SK-N-SH (cell line): ENCODE data around the gene SLC46A1. TPM values are rescaled to one million over a fixed set of nuclear protein-coding genes. Genes with fewer than 3 reads are reported as not detected.

Experiments used
- CTCF ChIA-PET: fragments of 300-600, 350-600 bp; formaldehyde crosslinking; extraction: SDS; loops from one replicate; lab custom pipeline; 2021; lab: Yijun Ruan, JAX
- POLR2A ChIA-PET: fragments of 350-600 bp; sonication (Branson Sonifier 250); formaldehyde crosslinking; extraction: SDS; loops from one replicate; lab custom pipeline; 2020; ENCODE audit warnings: antibody characterized with exemption, inconsistent platforms; lab: Yijun Ruan, JAX
- DNase-seq: peaks from one replicate; pipeline ENCODE4 v3.0.0; 2012
- H2AFZ ChIP-seq: fragments of 200-600 bp; sonication (generic); 2 replicates; pipeline ENCODE4 v1.8.1; 2016; ENCODE audit warnings: antibody characterized with exemption, mild to moderate bottlenecking, low read depth
- H3F3A ChIP-seq: fragments of 200-600 bp; sonication (generic); replicated peaks from 2 replicates; pipeline ENCODE3; 2016; ENCODE audit warnings: antibody characterized with exemption, mild to moderate bottlenecking; ENCODE audit not compliant: insufficient read depth
- H3K27ac ChIP-seq, 2 experiments: fragments of 200-500 bp in 1 of 2; fragments of 200-600 bp in 1 of 2; sonication (Bioruptor generic) in 1 of 2; sonication (generic), shearing (Covaris generic) in 1 of 2; 2 replicates each; pipeline versions ENCODE4 v1.5.1 to v1.6.1; 2014 to 2016; ENCODE audit warnings: low read depth in 2 of 2, inconsistent platforms in 1 of 2, low read length in 1 of 2, mild to moderate bottlenecking in 1 of 2, mixed read lengths in 1 of 2
- H3K27me3 ChIP-seq: fragments of 200-600 bp; sonication (generic), shearing (Covaris generic); 2 replicates; pipeline ENCODE4 v1.6.1; 2016; ENCODE audit warnings: mixed run types; ENCODE audit not compliant: insufficient read depth
- H3K36me3 ChIP-seq, 2 experiments: fragments of 200-500 bp in 1 of 2; fragments of 200-600 bp in 1 of 2; sonication (Bioruptor generic) in 1 of 2; sonication (generic) in 1 of 2; replicated peaks in 1 of 2; 2 replicates each; pipeline versions ENCODE3 to v1.5.1; 2014 to 2016; ENCODE audit warnings: low read length in 1 of 2, mild to moderate bottlenecking in 1 of 2; ENCODE audit not compliant: insufficient read depth in 2 of 2, control insufficient read depth in 1 of 2
- H3K4me1 ChIP-seq, 2 experiments: fragments of 200-500 bp in 1 of 2; fragments of 200-600 bp in 1 of 2; sonication (Bioruptor generic) in 1 of 2; sonication (generic), shearing (Covaris generic) in 1 of 2; 2 replicates each; pipeline versions ENCODE4 v1.5.1 to v1.6.1; 2014 to 2016; ENCODE audit warnings: low read depth in 1 of 2, low read length in 1 of 2, mixed run types in 1 of 2; ENCODE audit not compliant: insufficient read depth in 2 of 2, control insufficient read depth in 1 of 2
- H3K4me2 ChIP-seq: fragments of 200-600 bp; sonication (generic), shearing (Covaris generic); 2 replicates; pipeline ENCODE4 v1.6.1; 2017; ENCODE audit warnings: mixed run types
- H3K4me3 ChIP-seq, 2 experiments: fragments of 200-500 bp in 1 of 2; fragments of 200-600 bp in 1 of 2; sonication (Bioruptor generic) in 1 of 2; sonication (generic), shearing (Covaris generic) in 1 of 2; 2 replicates each; pipeline versions ENCODE4 v1.5.1 to v1.8.1; 2014 to 2016; ENCODE audit warnings: low read depth in 2 of 2, inconsistent platforms in 1 of 2, low read length in 1 of 2, mild to moderate bottlenecking in 1 of 2, mixed read lengths in 1 of 2, moderate library complexity in 1 of 2
- H3K79me2 ChIP-seq: fragments of 200-600 bp; sonication (generic); 2 replicates; pipeline ENCODE4 v1.8.1; 2017; ENCODE audit warnings: mild to moderate bottlenecking; ENCODE audit not compliant: insufficient read depth
- H3K9ac ChIP-seq: fragments of 200-600 bp; sonication (generic); 2 replicates; pipeline ENCODE4 v1.6.1; 2017; ENCODE audit warnings: mixed run types
- H3K9me2 ChIP-seq: fragments of 200-600 bp; sonication (generic); 2 replicates; pipeline ENCODE4 v1.6.1; 2017; ENCODE audit warnings: mixed run types
- H3K9me3 ChIP-seq: fragments of 200-600 bp; sonication (generic); 2 replicates; pipeline ENCODE4 v1.6.1; 2017; ENCODE audit warnings: mixed run types, mild to moderate bottlenecking, moderate library complexity
- H4K20me1 ChIP-seq: fragments of 200-600 bp; sonication (generic); 2 replicates; pipeline ENCODE4 v1.6.1; 2017; ENCODE audit warnings: mild to moderate bottlenecking, mixed run types; ENCODE audit not compliant: insufficient read depth
- EP300 ChIP-seq, 2 experiments: IDR thresholded peaks; 2 replicates each; pipeline versions ENCODE4 v1.4.0 to v1.6.1; 2012; ENCODE audit warnings: borderline replicate concordance in 1 of 2, low read depth in 1 of 2, low read length in 1 of 2
- FOSL2 ChIP-seq: IDR thresholded peaks from 2 replicates; pipeline ENCODE4 v1.4.0; 2012; ENCODE audit warnings: low read depth, mild to moderate bottlenecking, moderate library complexity, borderline replicate concordance
- MEF2A ChIP-seq: IDR thresholded peaks from 2 replicates; pipeline ENCODE4 v1.4.0; 2012; ENCODE audit warnings: low read depth, borderline replicate concordance
- MXI1 ChIP-seq: IDR thresholded peaks from 2 replicates; pipeline ENCODE4 v1.6.1; 2012; ENCODE audit warnings: mild to moderate bottlenecking, low read depth, low read length, improper control_type of control experiment
- NRF1 ChIP-seq: IDR thresholded peaks from 2 replicates; pipeline ENCODE4 v1.6.1; 2012; ENCODE audit warnings: low read depth, mild to moderate bottlenecking, low read length
- RAD21 ChIP-seq: IDR thresholded peaks from 2 replicates; pipeline ENCODE4 v1.6.1; 2012; ENCODE audit warnings: mild to moderate bottlenecking, low read length
- RXRA ChIP-seq: IDR thresholded peaks from 2 replicates; pipeline ENCODE4 v1.4.0; 2012; ENCODE audit warnings: low read depth, mild to moderate bottlenecking, borderline replicate concordance
- SIN3A ChIP-seq: IDR thresholded peaks from 2 replicates; pipeline ENCODE4 v1.6.1; 2012; ENCODE audit warnings: low read depth, mild to moderate bottlenecking, low read length, moderate library complexity, borderline replicate concordance
- USF1 ChIP-seq: IDR thresholded peaks from 2 replicates; pipeline ENCODE4 v1.4.0; 2012; ENCODE audit warnings: low read depth, borderline replicate concordance
- WGBS: methylation state at CpG from one replicate; pipeline ENCODE4 v1.1.6; 2017; ENCODE audit warnings: low lambda C conversion rate; 5-methylcytosine and 5-hydroxymethylcytosine counted together
- polyA plus RNA-seq, 3 experiments: library from polyadenylated mRNA; depleted of rRNA; stranded (reverse); fragments of >200 nt; gene quantifications; 2 replicates each; pipeline ENCODE4 v1.2.3, GENCODE V29; 2012
- TF ChIP-seq, protein P1 (sequence below): fragments of 150-350 bp; IDR thresholded peaks from 2 replicates; pipeline ENCODE4 v1.6.1; 2016; ENCODE audit warnings: mild to moderate bottlenecking, low read depth, low read length
- TF ChIP-seq, protein P2 (sequence below): IDR thresholded peaks from 2 replicates; pipeline ENCODE4; 2012

The SLC46A1 gene
- polyA plus RNA-seq, 1 of the 3 experiments (the other 2 are of a cell fraction) = 4.3 TPM

DNA sequence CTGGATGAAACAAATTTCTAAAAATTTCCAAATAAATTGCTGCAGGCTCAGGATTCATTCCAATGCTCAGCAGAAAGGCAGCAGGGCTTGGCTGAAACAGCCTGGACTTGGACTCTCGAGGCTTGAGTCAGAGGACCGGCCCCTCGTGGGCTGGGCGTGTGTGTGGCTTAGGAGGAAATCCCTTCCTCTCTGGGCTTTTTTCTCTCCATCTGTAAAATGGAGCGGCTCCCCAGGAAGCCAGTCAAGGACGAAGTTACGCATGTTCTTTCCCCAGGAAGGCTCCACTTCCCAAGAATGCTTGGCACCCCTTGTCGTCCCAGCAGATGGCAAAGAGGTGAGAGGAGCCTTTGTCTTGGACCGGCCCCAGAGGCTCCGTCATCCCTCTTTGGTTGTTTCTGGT is 13.5 kb downstream of the SLC46A1 start (continued):
- TF ChIP-seq, protein P1, sequence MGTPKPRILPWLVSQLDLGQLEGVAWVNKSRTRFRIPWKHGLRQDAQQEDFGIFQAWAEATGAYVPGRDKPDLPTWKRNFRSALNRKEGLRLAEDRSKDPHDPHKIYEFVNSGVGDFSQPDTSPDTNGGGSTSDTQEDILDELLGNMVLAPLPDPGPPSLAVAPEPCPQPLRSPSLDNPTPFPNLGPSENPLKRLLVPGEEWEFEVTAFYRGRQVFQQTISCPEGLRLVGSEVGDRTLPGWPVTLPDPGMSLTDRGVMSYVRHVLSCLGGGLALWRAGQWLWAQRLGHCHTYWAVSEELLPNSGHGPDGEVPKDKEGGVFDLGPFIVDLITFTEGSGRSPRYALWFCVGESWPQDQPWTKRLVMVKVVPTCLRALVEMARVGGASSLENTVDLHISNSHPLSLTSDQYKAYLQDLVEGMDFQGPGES = no peak
- TF ChIP-seq, protein P2, sequence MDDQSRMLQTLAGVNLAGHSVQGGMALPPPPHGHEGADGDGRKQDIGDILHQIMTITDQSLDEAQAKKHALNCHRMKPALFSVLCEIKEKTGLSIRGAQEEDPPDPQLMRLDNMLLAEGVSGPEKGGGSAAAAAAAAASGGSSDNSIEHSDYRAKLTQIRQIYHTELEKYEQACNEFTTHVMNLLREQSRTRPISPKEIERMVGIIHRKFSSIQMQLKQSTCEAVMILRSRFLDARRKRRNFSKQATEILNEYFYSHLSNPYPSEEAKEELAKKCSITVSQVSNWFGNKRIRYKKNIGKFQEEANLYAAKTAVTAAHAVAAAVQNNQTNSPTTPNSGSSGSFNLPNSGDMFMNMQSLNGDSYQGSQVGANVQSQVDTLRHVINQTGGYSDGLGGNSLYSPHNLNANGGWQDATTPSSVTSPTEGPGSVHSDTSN = no peak
- no peak for TF ChIP-seq RXRA
- no peak for TF ChIP-seq SIN3A
- no peak for TF ChIP-seq MEF2A

DNA sequence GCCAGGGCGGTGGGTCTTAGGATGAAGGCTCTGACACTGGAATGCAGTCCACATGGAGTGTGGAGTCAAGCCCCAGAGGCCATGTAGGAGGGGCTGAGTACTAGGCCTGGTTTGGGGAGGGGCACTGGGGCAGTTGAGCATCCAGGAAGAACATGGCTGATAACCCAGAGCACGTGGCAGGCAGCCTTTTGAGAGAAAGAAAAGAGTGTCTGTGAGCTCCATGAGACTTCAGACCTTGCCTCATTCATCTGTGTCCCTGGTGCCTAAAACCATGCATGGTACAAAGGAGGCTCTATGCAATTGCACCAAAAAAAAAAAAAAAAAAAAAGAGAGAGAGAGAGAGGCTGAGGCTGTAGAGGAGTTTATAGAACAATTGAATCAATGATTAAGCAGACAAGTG is 14.6 kb downstream of the SLC46A1 start:
- no peak overlapping the region for H3K4me3 ChIP-seq
- no peaks in the 10 kb centered on the region for H3K4me1 ChIP-seq
- H3K4me2 ChIP-seq = no peak overlapping the region
- no peak overlapping the region for H2AFZ ChIP-seq
- no peaks in the 10 kb centered on the region for H3K79me2 ChIP-seq
- peaks cover 4% of the 10 kb centered on the region for H3F3A ChIP-seq
- POLR2A ChIA-PET = no interaction called here
- WGBS = 56% methylated on average over 2 of the region's 2 CpGs
- CTCF ChIA-PET = no interaction called here
- TF ChIP-seq FOSL2 (no peak), USF1 (no peak), EP300 (IDR thresholded peaks at IDR 0.05; ENCODE audit: borderline replicate concordance in 1 of 2, low read depth in 1 of 2, low read length in 1 of 2) (no peak), MXI1 (no peak), NRF1 (no peak)
- peaks cover 30 to 61% of the 10 kb centered on the region in 2 experiments for H3K36me3 ChIP-seq
- no peak overlapping the region for H3K9ac ChIP-seq
- H3K9me2 ChIP-seq = no peaks in the 10 kb centered on the region
- H4K20me1 ChIP-seq = no peaks in the 10 kb centered on the region
- DNase-seq = no peak
- no peaks in the 10 kb centered on the region for H3K9me3 ChIP-seq
- no peaks in the 10 kb centered on the region for H3K27me3 ChIP-seq
- no peak overlapping the region for H3K27ac ChIP-seq

DNA sequence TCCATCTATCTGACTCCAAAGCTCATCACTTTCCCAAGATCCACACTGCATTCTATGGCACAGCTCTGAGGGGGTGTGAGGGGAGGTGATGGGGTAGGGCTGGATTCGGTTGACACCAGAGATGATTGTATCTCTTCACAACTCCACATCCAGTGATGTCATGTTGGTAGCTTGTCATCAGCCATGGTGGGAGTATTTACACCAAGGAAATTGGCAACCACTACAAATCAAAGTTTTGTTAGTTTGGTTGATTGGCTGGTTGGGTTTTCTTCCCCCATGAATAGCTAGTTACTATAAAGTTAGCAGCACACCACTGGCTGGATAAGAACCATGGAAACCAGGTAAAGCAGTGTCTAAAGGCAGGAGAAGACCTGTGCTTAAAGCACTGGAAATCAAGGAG is 15.0 kb downstream of the SLC46A1 start:
- no peak overlapping the region for H3K9ac ChIP-seq
- no peaks in the 10 kb centered on the region for H4K20me1 ChIP-seq
- no peak overlapping the region for H3K27ac ChIP-seq
- H3F3A ChIP-seq = peaks cover 4% of the 10 kb centered on the region
- WGBS = 88% methylated on average over 1 of the region's 1 CpG
- peaks cover 34 to 59% of the 10 kb centered on the region in 2 experiments for H3K36me3 ChIP-seq
- H3K4me3 ChIP-seq = no peak overlapping the region
- H3K4me1 ChIP-seq = no peaks in the 10 kb centered on the region
- H3K79me2 ChIP-seq = no peaks in the 10 kb centered on the region
- no peaks in the 10 kb centered on the region for H3K27me3 ChIP-seq
- ChIA-PET POLR2A (no interaction called here), CTCF (no interaction called here)
- no peak overlapping the region for H3K4me2 ChIP-seq
- no peak for TF ChIP-seq RAD21
- no peak overlapping the region for H2AFZ ChIP-seq
- no peaks in the 10 kb centered on the region for H3K9me3 ChIP-seq
- no peaks in the 10 kb centered on the region for H3K9me2 ChIP-seq
- DNase-seq = no peak
